Measurements from ENCODE around the gene LYPD8. TPM values are rescaled to one million over a fixed set of nuclear protein-coding genes. Genes with fewer than 3 reads are reported as not detected.

LYPD8 gene
- not detected in 2 replicates for total RNA-seq

GRCh38 chr1:248755517-248755916 is at the start of gene LYPD8:
Gene LYPD8, minus strand, starts transcription at chr1:248755759. Its CDS starts 4,678 bp downstream, at chr1:248751081.

GRCh38 chr1:248702714-248703113 is 52.8 kb downstream of the LYPD8 start, which contains the start of gene OR14I1:
Gene OR14I1, minus strand, starts transcription at chr1:248702766.

Other genes with a start within 250 kb of the LYPD8 start
- not detected in 2 replicates for gene OR2G6, start 247.7 kb downstream of the LYPD8 start, total RNA-seq
- 0.06 TPM in 1 of 2 replicates, not detected in the other for gene OR2T29, start 193.0 kb downstream of the LYPD8 start, total RNA-seq
- not detected in 2 replicates for gene OR2T34, start 181.0 kb downstream of the LYPD8 start, total RNA-seq
- gene OR2T10, start 158.1 kb downstream of the LYPD8 start, total RNA-seq: not detected in 2 replicates
- gene OR2T11, start 120.7 kb downstream of the LYPD8 start, total RNA-seq: not detected in 2 replicates
- not detected in 2 replicates for gene OR2T35, start 110.5 kb downstream of the LYPD8 start, total RNA-seq
- not detected in 2 replicates for gene OR2T27, start 100.2 kb downstream of the LYPD8 start, total RNA-seq
- gene OR14I1, start 53.0 kb downstream of the LYPD8 start, total RNA-seq: not detected in 2 replicates
- 25.7 and 25.8 TPM in 2 replicates for gene SH3BP5L, start 70.2 kb upstream of the LYPD8 start, total RNA-seq
- 16.6 and 19.6 TPM in 2 replicates for gene ZNF672, start 82.5 kb upstream of the LYPD8 start, total RNA-seq
- gene ZNF692, start 103.3 kb upstream of the LYPD8 start, total RNA-seq: 7.5 and 12.2 TPM in 2 replicates
- 4.0 and 4.5 TPM in 2 replicates for gene PGBD2, start 150.5 kb upstream of the LYPD8 start, total RNA-seq